Fibroblast of pulmonary artery (primary cell): ENCODE data around the gene TJP2.

Source experiments
- DNase-seq: peaks from one replicate; pipeline ENCODE4 v3.0.0-alpha.2; 2010; ENCODE audit warnings: low read depth
- H3K4me3 ChIP-seq: replicated peaks from 2 replicates; pipeline ENCODE4 v1.5.1; 2011; ENCODE audit warnings: low read depth, mild to moderate bottlenecking, control low read depth, low read length, moderate library complexity
- TF ChIP-seq, protein P1 (sequence below): IDR thresholded peaks from 2 replicates; pipeline ENCODE4 v1.5.1; 2011; ENCODE audit warnings: mild to moderate bottlenecking, control low read depth, low read length, inconsistent platforms; ENCODE audit errors: missing control alignments

Gene TJP2

DNA sequence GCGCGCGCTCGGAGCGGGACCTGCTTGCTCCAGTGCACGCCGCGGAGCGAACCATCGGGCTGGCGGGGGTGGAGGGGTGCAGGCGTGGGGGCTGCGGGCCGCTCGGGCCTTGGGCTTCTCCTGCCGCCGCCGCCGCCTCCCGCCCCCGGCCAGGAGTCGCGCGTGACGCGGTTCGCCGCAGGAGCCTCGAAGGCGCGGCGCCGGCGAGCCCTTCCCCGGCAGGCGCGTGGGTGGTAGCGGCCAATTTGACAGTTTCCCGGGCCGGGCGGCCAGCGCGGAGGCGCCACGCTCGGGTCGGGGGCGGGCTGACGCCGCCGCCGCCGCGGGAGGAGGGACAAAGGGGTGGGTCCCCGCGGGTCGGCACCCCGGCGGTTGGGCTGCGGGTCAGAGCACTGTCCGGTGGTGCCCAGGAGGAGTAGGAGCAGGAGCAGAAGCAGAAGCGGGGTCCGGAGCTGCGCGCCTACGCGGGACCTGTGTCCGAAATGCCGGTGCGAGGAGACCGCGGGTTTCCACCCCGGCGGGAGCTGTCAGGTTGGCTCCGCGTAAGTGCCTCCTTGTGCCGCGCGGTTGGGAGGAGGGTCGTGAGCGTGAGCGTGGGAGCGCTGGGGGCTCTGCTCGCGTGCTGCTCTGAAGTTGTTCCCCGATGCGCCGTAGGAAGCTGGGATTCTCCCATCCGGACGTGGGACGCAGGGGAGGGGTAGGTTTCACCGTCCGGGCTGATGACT is at the start of gene TJP2:
TJP2 (plus strand) TSS at position 387 of the 725 bp plus-strand sequence; CDS start at position 483, 96 bp downstream.
- TF ChIP-seq, protein P1, sequence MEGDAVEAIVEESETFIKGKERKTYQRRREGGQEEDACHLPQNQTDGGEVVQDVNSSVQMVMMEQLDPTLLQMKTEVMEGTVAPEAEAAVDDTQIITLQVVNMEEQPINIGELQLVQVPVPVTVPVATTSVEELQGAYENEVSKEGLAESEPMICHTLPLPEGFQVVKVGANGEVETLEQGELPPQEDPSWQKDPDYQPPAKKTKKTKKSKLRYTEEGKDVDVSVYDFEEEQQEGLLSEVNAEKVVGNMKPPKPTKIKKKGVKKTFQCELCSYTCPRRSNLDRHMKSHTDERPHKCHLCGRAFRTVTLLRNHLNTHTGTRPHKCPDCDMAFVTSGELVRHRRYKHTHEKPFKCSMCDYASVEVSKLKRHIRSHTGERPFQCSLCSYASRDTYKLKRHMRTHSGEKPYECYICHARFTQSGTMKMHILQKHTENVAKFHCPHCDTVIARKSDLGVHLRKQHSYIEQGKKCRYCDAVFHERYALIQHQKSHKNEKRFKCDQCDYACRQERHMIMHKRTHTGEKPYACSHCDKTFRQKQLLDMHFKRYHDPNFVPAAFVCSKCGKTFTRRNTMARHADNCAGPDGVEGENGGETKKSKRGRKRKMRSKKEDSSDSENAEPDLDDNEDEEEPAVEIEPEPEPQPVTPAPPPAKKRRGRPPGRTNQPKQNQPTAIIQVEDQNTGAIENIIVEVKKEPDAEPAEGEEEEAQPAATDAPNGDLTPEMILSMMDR = no peak
- H3K4me3 ChIP-seq = peak within 1 kb of the TSS; percentile 84
- DNase-seq = peak; percentile 60

DNA sequence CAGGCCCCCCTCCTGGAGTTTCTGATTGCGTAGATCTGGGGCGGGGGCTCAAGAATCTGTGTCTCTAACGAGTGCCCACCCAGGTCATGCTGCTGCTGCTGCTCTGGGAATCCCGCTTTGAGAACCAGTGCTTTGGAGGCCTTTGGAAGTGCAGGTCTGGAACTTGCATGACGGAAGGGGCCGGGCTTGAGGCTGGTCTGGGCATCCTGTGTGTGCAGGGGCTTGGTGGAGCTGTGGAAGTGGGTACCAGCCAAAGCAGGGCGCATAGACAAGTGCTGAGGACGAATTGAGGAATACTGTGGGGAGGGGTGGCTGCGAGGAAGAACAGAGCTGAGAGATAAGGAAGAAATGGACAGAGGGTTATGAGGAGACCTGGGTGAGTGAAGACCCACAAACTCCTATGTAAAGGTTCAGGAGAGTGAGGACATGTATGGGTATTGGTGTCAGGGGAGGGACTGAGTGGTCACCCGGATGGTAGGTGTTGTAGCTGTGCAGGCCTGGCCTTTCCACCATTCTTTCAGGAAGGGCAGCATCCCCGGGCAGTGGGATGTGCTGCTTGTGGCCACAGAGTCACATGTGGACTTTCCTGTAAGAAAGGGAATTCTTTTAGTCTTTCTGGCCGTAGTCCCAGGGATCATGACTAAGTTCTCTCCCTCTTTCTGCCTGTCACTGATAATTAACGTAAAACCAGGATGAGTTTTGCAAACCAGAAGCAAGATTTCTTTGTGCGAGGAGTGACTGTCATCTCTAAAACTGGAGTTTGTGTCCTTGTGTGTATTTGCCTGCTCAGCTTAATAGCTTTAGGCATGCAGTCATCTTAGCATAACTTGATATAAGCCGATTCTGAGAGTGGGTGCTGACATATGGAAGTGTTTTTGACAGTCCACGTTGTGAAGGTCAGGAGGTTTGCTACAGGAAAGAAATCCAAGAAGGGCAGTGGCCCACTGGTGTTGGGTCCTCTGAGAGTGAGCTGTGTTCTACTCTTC is 43.3 kb upstream of the TJP2 start:
- TF ChIP-seq, protein P1 = no peak
- H3K4me3 ChIP-seq = no peak overlapping the region
- peak; percentile 90 for DNase-seq

DNA sequence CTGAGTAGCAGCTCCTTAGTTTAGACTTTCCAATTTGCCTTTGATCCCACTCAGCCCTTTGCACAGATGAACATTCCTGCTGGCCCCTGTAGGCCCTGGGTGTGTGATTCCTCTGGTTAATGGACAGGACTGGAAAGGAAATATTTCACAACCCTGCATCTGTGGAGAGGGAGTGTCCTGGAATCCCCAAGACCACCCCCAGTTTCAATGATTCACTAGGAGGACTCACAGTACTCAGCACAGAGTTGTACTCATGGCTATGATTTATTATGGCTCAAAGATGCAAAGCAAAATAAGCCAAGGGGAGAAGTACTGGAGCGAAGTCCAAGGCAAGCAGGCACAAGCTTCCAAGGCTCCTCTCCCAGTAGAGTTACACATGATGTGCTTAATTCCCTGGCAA is 42.4 kb upstream of the TJP2 start:
- H3K4me3 ChIP-seq = no peak overlapping the region
- peak; percentile 93 for DNase-seq
- TF ChIP-seq, protein P1 = no peak

DNA sequence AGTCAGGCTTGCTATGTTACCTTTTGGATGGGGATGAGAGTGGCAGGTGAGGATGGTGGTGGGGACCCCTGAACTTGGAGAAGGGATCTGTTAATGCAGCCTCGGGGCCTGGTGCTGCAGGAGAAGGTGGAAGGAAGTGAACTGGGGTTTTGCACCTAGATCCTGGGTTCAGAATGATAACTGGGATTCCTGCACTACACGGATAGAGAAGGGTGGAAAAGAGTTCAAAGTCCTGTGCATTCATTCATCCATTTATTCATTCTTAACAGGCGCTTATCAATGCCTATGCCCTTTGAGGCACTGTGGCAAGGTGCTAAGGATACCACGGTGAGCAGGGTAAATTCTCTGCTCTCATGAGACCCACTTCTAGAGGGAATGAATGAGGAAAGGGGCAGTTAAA is 41.7 kb upstream of the TJP2 start:
- no peak for DNase-seq
- H3K4me3 ChIP-seq = no peak overlapping the region
- TF ChIP-seq, protein P1 = no peak

DNA sequence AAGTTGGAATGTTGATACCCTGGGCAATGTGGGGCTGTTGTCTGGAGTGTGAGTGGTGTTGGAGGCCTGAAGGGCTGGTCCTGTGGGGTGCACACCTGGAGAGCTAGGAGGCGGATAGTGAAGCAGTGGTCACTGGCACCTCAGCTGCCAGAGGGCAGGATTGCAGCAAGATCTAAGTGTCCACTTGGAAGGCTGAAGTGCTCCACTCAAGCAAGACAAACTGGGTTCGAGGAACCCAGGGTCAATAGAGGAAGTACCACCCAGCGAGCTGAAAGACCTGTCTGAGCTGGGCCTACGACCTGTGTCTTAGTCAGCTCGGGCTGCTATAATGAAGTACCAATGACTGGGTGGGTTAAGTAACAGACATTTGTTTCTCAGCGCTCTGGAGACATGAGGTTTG is 39.7 kb upstream of the TJP2 start:
- no peak for DNase-seq
- H3K4me3 ChIP-seq = no peak overlapping the region
- TF ChIP-seq, protein P1 = no peak

DNA sequence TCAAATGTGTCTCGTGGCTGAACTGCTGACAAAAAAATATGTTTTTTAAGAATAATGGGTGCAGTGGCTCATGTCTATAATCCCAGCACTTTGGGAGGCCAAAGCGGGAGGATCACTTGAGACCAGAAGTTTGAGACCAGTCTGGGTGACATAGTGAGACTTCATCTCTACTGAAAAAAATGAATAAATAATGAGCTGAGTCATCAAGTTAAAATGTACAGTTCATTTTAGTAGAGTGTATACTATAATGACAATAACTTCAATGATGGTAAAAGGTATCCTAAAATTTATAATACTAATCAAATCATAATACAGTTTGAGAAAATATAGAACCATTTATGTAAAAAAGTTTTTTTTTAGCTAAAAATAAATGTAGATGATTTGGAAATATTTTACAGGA is 37.9 kb upstream of the TJP2 start:
- DNase-seq = no peak
- TF ChIP-seq, protein P1 = no peak
- H3K4me3 ChIP-seq = no peak overlapping the region
